ENCODE measurements around the gene SERPINA1.
"Not testable (repeated sequence)": the region's sequence is repeated elsewhere in the genome, so short reads cannot be mapped to it uniquely, and the experiment has no call there.

- not testable (repeated sequence) for TF ChIP-seq CTCF, POLR2A (IDR thresholded peaks at IDR 0.05)
These were observed 18.5 kb downstream of the SERPINA1 start for GRCh38 chr14:94369766-94370523.
